ENCODE results near the gene SLC35D3. TPM values are rescaled to one million over a fixed set of nuclear protein-coding genes. Genes with fewer than 3 reads are reported as not detected.

Gene SLC35D3
- polyA plus RNA-seq, 3 donors, result not detected

GRCh38 chr6:136926383-136926782 lies 4.3 kb downstream of the SLC35D3 start:
- no peak for TF ChIP-seq CTCF (IDR thresholded peaks at IDR 0.05)
- no peaks in the 10 kb centered on the region for H3K79me2 ChIP-seq (ENCODE audit: insufficient read depth, low read length)
- intact Hi-C loops (cut with micrococcal nuclease), result no loop called here
- H2AFZ ChIP-seq (ENCODE audit: insufficient read depth, low read depth, low read length, poor library complexity, severe bottlenecking), result no peak overlapping the region
- peaks cover 0 to 5% of the 10 kb centered on the region in 2 donors for H3K36me3 Mint-ChIP-seq
- no peak overlapping the region for H3K4me2 ChIP-seq (replicated peaks; ENCODE audit: extremely low read depth, low read length, poor library complexity, severe bottlenecking)
- no peak for DNase-seq
- H3K4me3 ChIP-seq (replicated peaks in 1 of 3; ENCODE audit: low read depth in 2 of 3, low read length in 3 of 3), result no peak overlapping the region
- H3K9me3 ChIP-seq (replicated peaks in 1 of 2; ENCODE audit: control insufficient read depth in 1 of 2, insufficient read depth in 1 of 2, low read length in 2 of 2), result peaks cover 0 to 19% of the 10 kb centered on the region in 2 donors
- H3K4me1 ChIP-seq (ENCODE audit: control insufficient read depth in 1 of 2, insufficient read depth in 2 of 2, low read length in 2 of 2), result peaks cover 19 to 25% of the 10 kb centered on the region in 2 donors
- H3K9me3 Mint-ChIP-seq, result peaks cover 0 to 17% (median 7%) of the 10 kb centered on the region in 7 donors
- H3K36me3 ChIP-seq (replicated peaks in 1 of 2; ENCODE audit: control insufficient read depth in 1 of 2, insufficient read depth in 2 of 2, low read length in 2 of 2), result no peaks in the 10 kb centered on the region
- peaks cover 19% of the 10 kb centered on the region for H3K4me1 Mint-ChIP-seq
- H3K27ac Mint-ChIP-seq, result no peak overlapping the region
- peak overlapping the region in 1 of 2 donors; percentile 59 for H3K4me3 Mint-ChIP-seq
- WGBS (ENCODE audit: insufficient coverage), result no CpG with 5 or more reads among the region's 2 CpGs
- H3K27me3 ChIP-seq (ENCODE audit: control insufficient read depth in 2 of 2, insufficient read depth in 2 of 2, low read length in 2 of 2), result peaks cover 29 to 54% of the 10 kb centered on the region in 2 donors
- peaks cover 44 to 76% (median 47%) of the 10 kb centered on the region in 3 donors for H3K27me3 Mint-ChIP-seq (ENCODE audit: low read depth in 3 of 3)
- no peak overlapping the region for H3K27ac ChIP-seq (ENCODE audit: low read depth in 1 of 2, low read length in 2 of 2)
- no peaks in the 10 kb centered on the region for H4K20me1 ChIP-seq (ENCODE audit: insufficient read depth, low read length)
- no peak overlapping the region for H3K9ac ChIP-seq (ENCODE audit: insufficient read depth, low read length, poor library complexity, severe bottlenecking)

GRCh38 chr6:136927292-136927691 lies 5.2 kb downstream of the SLC35D3 start:
- H3K27me3 Mint-ChIP-seq (ENCODE audit: low read depth in 3 of 3), result peaks cover 39 to 71% (median 41%) of the 10 kb centered on the region in 3 donors
- Histone ChIP-seq H2AFZ (ENCODE audit: insufficient read depth, low read depth, low read length, poor library complexity, severe bottlenecking) (no peak overlapping the region), H4K20me1 (ENCODE audit: insufficient read depth, low read length) (no peaks in the 10 kb centered on the region), H3K27ac (ENCODE audit: low read depth in 1 of 2, low read length in 2 of 2) (no peak overlapping the region), H3K27me3 (ENCODE audit: control insufficient read depth in 2 of 2, insufficient read depth in 2 of 2, low read length in 2 of 2) (peaks cover 22 to 51% of the 10 kb centered on the region in 2 donors), H3K9ac (ENCODE audit: insufficient read depth, low read length, poor library complexity, severe bottlenecking) (no peak overlapping the region), H3K9me3 (replicated peaks in 1 of 2; ENCODE audit: control insufficient read depth in 1 of 2, insufficient read depth in 1 of 2, low read length in 2 of 2) (peaks cover 0 to 19% of the 10 kb centered on the region in 2 donors), H3K36me3 (replicated peaks in 1 of 2; ENCODE audit: control insufficient read depth in 1 of 2, insufficient read depth in 2 of 2, low read length in 2 of 2) (no peaks in the 10 kb centered on the region), H3K79me2 (ENCODE audit: insufficient read depth, low read length) (no peaks in the 10 kb centered on the region), H3K4me2 (replicated peaks; ENCODE audit: extremely low read depth, low read length, poor library complexity, severe bottlenecking) (no peak overlapping the region), H3K4me1 (ENCODE audit: control insufficient read depth in 1 of 2, insufficient read depth in 2 of 2, low read length in 2 of 2) (peaks cover 12 to 16% of the 10 kb centered on the region in 2 donors), H3K4me3 (replicated peaks in 1 of 3; ENCODE audit: low read depth in 2 of 3, low read length in 3 of 3) (no peak overlapping the region)
- H3K4me3 Mint-ChIP-seq, result no peak overlapping the region
- WGBS (ENCODE audit: insufficient coverage), result 70% methylated on average over 3 of the region's 3 CpGs
- peaks cover 0 to 17% (median 6%) of the 10 kb centered on the region in 7 donors for H3K9me3 Mint-ChIP-seq
- peaks cover 16% of the 10 kb centered on the region for H3K4me1 Mint-ChIP-seq
- peaks cover 0 to 5% of the 10 kb centered on the region in 2 donors for H3K36me3 Mint-ChIP-seq
- no peak for TF ChIP-seq CTCF (IDR thresholded peaks at IDR 0.05)
- DNase-seq, result no peak
- H3K27ac Mint-ChIP-seq, result no peak overlapping the region
- intact Hi-C loops (cut with micrococcal nuclease), result no loop called here
